MM.1S (cell line): ENCODE data around the gene TBKBP1.

Experiments
- EZH2 ChIP-seq: fragments of 300-600 bp; sonication (generic); optimal IDR thresholded peaks from 2 replicates; pipeline ENCODE3; 2017; ENCODE audit warnings: low read depth, mild to moderate bottlenecking, antibody characterized with exemption, low read length, mixed read lengths
- TF ChIP-seq, protein P1 (sequence below): fragments of 300-600 bp; sonication (generic); IDR thresholded peaks from 2 replicates; pipeline ENCODE4 v1.5.1; 2016; ENCODE audit warnings: antibody characterized with exemption, low read length, mixed read lengths

DNA sequence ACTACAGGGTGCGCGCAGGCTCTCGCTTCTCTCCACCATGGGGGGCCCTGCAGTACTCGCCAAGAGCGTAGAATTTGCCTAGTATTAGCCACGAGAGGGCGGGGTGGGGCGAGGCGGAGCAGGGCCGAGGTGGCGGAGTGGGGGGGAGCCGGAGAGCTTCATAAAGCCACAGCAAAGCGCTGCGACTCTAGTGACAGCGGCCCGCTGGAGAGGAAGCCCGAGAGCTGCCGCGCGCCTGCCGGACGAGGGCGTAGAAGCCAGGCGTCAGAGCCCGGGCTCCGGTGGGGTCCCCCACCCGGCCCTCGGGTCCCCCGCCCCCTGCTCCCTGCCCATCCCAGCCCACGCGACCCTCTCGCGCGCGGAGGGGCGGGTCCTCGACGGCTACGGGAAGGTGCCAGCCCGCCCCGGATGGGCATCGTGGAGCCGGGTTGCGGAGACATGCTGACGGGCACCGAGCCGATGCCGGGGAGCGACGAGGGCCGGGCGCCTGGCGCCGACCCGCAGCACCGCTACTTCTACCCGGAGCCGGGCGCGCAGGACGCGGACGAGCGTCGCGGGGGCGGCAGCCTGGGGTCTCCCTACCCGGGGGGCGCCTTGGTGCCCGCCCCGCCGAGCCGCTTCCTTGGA lies 39.2 kb downstream of the TBKBP1 start, which contains the start of gene TBX21:
- TF ChIP-seq, protein P1, sequence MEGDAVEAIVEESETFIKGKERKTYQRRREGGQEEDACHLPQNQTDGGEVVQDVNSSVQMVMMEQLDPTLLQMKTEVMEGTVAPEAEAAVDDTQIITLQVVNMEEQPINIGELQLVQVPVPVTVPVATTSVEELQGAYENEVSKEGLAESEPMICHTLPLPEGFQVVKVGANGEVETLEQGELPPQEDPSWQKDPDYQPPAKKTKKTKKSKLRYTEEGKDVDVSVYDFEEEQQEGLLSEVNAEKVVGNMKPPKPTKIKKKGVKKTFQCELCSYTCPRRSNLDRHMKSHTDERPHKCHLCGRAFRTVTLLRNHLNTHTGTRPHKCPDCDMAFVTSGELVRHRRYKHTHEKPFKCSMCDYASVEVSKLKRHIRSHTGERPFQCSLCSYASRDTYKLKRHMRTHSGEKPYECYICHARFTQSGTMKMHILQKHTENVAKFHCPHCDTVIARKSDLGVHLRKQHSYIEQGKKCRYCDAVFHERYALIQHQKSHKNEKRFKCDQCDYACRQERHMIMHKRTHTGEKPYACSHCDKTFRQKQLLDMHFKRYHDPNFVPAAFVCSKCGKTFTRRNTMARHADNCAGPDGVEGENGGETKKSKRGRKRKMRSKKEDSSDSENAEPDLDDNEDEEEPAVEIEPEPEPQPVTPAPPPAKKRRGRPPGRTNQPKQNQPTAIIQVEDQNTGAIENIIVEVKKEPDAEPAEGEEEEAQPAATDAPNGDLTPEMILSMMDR = peak; percentile 38
- TF ChIP-seq EZH2 = no peak
